NCI-H510A treated with DMSO at 0.1 percent for 48 hours (cell line): ENCODE measurements around the gene PDE8B.

Source experiments
- DNase-seq: peaks from one replicate; lab custom pipeline; 2025; lab: John Stamatoyannopoulos, UW

The PDE8B gene

GRCh38 chr5:77231471-77232138, 21.1 kb downstream of the PDE8B start:
- no peak for DNase-seq

GRCh38 chr5:77232574-77233358, 22.3 kb downstream of the PDE8B start:
- DNase-seq: no peak

GRCh38 chr5:77235846-77236721, 25.6 kb downstream of the PDE8B start:
- no peak for DNase-seq

DNA sequence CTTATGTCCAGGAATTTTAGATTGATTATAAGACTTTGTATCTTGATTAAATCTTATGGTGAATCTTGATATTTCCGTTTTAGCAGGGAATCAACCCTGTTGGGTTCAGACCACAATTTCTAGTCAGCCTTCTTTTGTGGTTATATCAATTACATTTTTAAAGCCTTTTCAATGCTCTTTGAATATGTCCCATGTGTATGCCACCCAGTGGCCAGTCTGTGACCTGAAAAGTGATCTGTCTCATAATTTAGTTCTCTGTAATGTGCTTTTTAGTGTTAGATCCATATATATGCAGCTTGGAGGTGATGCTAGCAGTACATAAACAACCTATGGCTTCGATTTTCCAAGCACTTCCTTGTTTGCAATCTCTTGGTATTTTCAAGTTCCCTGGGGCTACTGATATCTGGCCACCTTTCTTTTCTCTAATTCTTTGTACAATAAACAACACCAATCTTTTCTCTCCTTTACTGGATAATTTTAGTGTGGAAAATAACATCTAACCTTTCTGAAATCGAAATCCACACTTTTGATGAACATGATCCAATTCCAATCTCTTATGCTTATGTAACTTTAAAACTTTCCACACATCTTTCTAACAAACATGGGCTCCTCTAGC, 28.8 kb downstream of the PDE8B start:
- no peak for DNase-seq

DNA sequence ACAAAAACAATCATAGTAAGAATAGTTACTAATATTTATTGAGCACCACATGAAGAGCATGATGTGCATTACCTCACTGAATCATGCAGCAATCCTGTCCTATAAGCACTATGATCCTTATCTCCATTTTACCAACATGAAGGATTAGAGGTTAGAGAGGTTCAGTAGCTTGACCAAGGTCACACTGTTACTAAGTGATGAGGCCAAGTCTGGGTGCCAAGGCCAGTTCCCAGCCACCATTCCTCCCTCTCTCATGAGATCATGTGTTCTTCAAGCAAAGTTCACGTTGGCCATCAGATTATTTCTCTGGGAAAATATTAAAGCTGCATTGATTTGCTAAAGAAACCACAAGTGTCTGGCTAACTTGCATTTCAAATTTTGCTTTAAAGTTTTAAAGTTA, 31.0 kb downstream of the PDE8B start:
- no peak for DNase-seq

- no peak for DNase-seq
These were observed 39.0 kb downstream of the PDE8B start for GRCh38 chr5:77249475-77249874.

DNA sequence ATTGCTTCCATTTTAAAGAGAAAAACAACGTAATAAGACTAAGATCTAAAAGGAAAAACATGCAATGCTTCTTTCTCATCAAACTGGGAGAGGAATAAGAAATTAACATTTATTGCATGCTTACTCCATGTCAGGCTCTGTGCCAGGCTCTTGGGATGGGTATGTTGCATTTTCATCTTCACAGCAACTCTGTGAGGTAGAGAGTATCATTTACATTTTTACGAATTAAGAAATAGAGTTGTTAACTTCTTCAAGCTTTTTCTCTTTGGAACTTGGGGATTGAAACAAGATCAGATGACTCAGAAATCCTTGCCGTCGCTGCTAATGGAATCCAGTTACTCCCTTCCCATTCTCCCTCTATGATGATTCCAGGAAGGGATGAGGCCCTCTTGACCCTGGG, 39.5 kb downstream of the PDE8B start:
- no peak for DNase-seq

GRCh38 chr5:77251921-77252320, 41.4 kb downstream of the PDE8B start:
- no peak for DNase-seq

GRCh38 chr5:77255617-77256016, 45.1 kb downstream of the PDE8B start:
- no peak for DNase-seq

GRCh38 chr5:77256406-77256805, 45.9 kb downstream of the PDE8B start:
- DNase-seq: no peak

DNA sequence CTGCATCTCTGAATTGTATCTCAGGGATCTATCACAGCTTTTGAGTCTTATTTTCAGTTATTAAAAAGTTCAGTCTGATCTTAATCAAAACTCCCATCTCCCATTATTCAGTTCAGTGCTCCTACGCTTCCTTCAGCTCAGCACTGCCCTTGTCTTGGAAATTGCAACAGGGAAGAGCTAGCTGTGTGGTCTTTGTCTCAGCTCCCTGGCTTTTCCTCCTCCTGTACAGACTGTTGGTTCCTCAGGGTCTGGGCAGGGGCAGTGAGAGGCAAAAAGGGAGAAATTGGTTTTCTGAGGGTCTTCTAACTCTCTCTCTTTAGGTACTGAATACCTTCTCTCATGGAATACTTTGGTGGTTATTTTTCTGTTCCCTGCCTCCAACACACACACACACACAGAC, 48.2 kb downstream of the PDE8B start:
- no peak for DNase-seq

DNA sequence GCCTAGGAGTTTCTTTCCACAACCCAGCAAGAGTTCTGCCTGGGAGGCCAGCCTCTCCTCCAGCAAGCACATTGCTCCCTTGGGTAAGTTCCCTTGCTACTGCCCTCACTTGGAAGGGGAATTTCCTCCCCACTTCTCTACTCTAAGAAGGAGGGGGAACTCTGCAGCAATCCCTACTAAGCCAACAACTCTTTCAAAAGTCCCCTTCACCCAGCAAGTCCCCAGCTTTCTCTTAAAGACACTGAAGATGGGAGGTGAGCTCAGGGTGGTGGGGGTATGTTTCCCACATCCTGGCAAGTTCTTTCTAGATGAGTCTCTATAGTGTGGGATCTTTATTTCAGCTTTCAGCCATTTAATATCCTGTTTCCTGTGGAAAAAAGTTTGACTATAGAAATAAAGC, 49.0 kb downstream of the PDE8B start:
- no peak for DNase-seq

GRCh38 chr5:77262697-77263096, 52.2 kb downstream of the PDE8B start:
- peak; percentile 6 for DNase-seq

- DNase-seq: no peak
These were observed 55.8 kb downstream of the PDE8B start for GRCh38 chr5:77266291-77266690.

GRCh38 chr5:77267496-77267895, 57.0 kb downstream of the PDE8B start:
- no peak for DNase-seq

DNA sequence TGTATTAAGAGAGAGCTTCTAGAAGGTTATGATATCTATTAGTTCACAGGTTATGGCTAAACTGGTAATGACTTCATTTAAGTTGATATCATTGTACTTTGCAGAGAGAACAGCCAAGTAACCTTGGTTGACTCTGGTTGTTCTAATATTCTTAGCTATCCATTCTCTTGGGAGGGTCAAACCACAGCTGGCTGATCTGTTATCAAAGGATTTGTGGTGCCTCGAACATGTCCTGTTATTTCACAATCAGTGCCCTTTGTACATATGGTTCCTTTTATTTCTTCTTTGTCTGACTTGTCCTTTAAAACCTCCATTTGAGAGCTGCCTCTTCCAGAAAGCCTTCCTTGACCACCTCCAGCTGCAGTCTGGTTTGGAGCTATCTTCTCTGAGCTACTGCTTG, 61.7 kb downstream of the PDE8B start:
- DNase-seq: no peak

GRCh38 chr5:77277759-77278158, 67.3 kb downstream of the PDE8B start:
- DNase-seq: no peak

DNA sequence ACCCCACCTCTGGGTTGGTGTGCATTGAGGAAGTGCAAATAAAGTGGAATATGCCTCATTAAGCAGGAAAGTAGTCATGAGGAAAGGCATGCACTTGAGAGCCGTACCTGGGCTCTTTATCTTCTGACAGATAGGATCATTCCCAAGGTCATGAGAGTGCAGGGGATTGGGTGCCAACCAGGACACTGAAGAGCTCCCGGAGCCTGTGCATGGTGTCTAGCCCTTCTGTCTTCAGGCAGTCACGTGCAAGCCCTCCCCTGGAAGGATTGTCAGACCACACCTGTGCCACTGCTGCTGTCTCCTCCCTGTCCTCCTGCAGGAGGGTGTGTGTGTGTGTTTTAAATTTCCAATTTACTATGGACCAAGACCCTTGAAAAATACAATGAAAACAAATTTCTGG, 69.6 kb downstream of the PDE8B start:
- DNase-seq: peak; percentile 23

- no peak for DNase-seq
These were observed 71.5 kb downstream of the PDE8B start for GRCh38 chr5:77281969-77282336.

DNA sequence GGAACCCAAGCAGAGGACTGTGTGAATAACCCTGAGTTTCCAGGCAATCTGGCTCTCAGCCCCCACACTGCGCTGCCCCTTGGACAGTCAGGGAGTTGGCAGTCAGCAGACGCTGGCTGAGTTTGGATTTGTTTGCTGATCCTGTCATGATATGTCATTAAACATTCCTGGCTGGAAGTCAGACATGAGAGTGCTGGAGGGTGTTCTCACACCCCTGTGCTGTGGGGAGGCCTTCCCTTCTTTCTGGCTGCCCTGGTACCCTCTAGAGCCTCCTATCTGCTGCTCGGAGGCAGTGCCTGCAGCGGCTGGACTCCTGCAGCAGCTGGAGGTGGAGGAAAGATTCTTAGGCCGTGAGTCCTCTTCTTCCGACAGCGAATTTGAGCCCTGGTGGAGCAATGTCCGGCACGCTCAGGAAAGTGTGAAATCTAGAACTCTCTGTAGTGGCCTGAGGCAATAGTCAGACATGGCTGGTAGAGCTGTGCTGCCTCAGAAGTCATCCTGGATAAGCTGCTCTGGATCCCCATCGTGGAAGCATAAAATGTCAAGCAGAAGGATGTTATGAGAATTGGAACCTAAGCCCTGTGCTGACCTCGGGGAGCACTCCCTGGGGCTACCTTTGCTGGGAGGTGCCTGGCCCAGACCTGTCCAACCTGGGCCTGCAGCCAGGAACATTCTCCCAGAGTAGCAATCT, 72.0 kb downstream of the PDE8B start:
- DNase-seq: no peak

- DNase-seq: no peak
These were observed 74.9 kb downstream of the PDE8B start for GRCh38 chr5:77285251-77285841.
